ENCODE results near the gene PPM1L. TPM values are rescaled to one million over a fixed set of nuclear protein-coding genes. Genes with fewer than 3 reads are reported as not detected.

Gene PPM1L
- total and polyA plus RNA-seq, 2 of the 13 experiments (the other 11 are each of a cell fraction or from before 2014, with no cell fraction given), result 0.22 to 1.4 TPM

- TF ChIP-seq HMGXB4 (CRISPR knock-in tag; IDR thresholded peaks at IDR 0.05; ENCODE audit: borderline replicate concordance in 1 of 2, low read depth in 1 of 2), result no peak
- no peak for TF ChIP-seq ZNF546 (CRISPR knock-in tag; conservative IDR thresholded peaks at IDR 0.05)
- TF ChIP-seq ZNF274 (CRISPR knock-in tag; IDR thresholded peaks at IDR 0.05), result no peak
- no peak for TF ChIP-seq KIAA2018 (CRISPR knock-in tag; IDR thresholded peaks at IDR 0.05; ENCODE audit: borderline replicate concordance)
These were observed 85.4 kb downstream of the PPM1L start (continued) for GRCh38 chr3:160841455-160841854.

All from HepG2 (cell line).